Measurements from ENCODE around the gene NDUFS5. TPM values are rescaled to one million over a fixed set of nuclear protein-coding genes. Genes with fewer than 3 reads are reported as not detected.
A peak's percentile ranks its signal among the peaks of the same experiment; 100 is the strongest.

NDUFS5 gene
- total and polyA plus RNA-seq, 7 donors = 525 to 1,407 (median 656) TPM

GRCh38 chr1:39081271-39082009, 55.3 kb downstream of the NDUFS5 start:
- peaks cover 0 to 38% (median 29%) of the 10 kb centered on the region in 4 donors for H3K4me1 ChIP-seq
- H3K4me3 ChIP-seq = peak overlapping the region; percentile 22 to 67 (median 56)
- WGBS, 2 donors = 0 to 1% methylated on average over 103 of the region's 105 CpGs
- TF ChIP-seq EP300 (IDR thresholded peaks at IDR 0.05) (no peak), CTCF (IDR thresholded peaks at IDR 0.05) (no peak), POLR2A (IDR thresholded peaks at IDR 0.05) (no peak)
- intact Hi-C loops (cut with DNase I) = no loop called here
- peak overlapping the region in 2 of 4 donors; percentile 52 to 53 for H3K27ac ChIP-seq
- H3K36me3 ChIP-seq = no peaks in the 10 kb centered on the region
- H3K27me3 ChIP-seq = peaks cover 0 to 29% (median 20%) of the 10 kb centered on the region in 3 donors
- DNase-seq = no peak
- H3K9me3 ChIP-seq = no peaks in the 10 kb centered on the region

GRCh38 chr1:39082010-39082799, 56.1 kb downstream of the NDUFS5 start:
- intact Hi-C loops (cut with DNase I) = no loop called here
- H3K27me3 ChIP-seq = peaks cover 0 to 29% (median 20%) of the 10 kb centered on the region in 3 donors
- H3K9me3 ChIP-seq = no peaks in the 10 kb centered on the region
- WGBS, 2 donors = 16 to 29% methylated on average over 29 of the region's 29 CpGs
- peak overlapping the region; percentile 22 to 67 (median 56) for H3K4me3 ChIP-seq
- no peaks in the 10 kb centered on the region for H3K36me3 ChIP-seq
- no peak for DNase-seq
- H3K4me1 ChIP-seq = peaks cover 0 to 38% (median 28%) of the 10 kb centered on the region in 4 donors
- peak overlapping the region in 2 of 4 donors; percentile 52 to 53 for H3K27ac ChIP-seq
- TF ChIP-seq EP300 (IDR thresholded peaks at IDR 0.05) = no peak
- no peak for TF ChIP-seq POLR2A (IDR thresholded peaks at IDR 0.05)
- TF ChIP-seq CTCF (IDR thresholded peaks at IDR 0.05) = no peak
- no peak for TF ChIP-seq POLR2AphosphoS5 (IDR thresholded peaks at IDR 0.05)

GRCh38 chr1:39082811-39083576, 56.8 kb downstream of the NDUFS5 start:
- Histone ChIP-seq H3K4me1 (peaks cover 0 to 42% (median 31%) of the 10 kb centered on the region in 4 donors), H3K27me3 (peaks cover 0 to 29% (median 20%) of the 10 kb centered on the region in 3 donors), H3K4me3 (no peak overlapping the region), H3K27ac (no peak overlapping the region), H3K9me3 (no peaks in the 10 kb centered on the region), H3K36me3 (no peaks in the 10 kb centered on the region)
- WGBS, 2 donors = 95 to 97% methylated on average over 4 of the region's 4 CpGs
- intact Hi-C loops (cut with DNase I) = no loop called here
- no peak for DNase-seq
- TF ChIP-seq EP300 (IDR thresholded peaks at IDR 0.05) (no peak), CTCF (IDR thresholded peaks at IDR 0.05) (no peak), POLR2A (IDR thresholded peaks at IDR 0.05) (no peak), POLR2AphosphoS5 (IDR thresholded peaks at IDR 0.05) (no peak)

GRCh38 chr1:39084191-39084590, 58.0 kb downstream of the NDUFS5 start:
- 93 to 95% methylated on average over 17 of the region's 17 CpGs for WGBS, 2 donors
- Histone ChIP-seq H3K4me3 (no peak overlapping the region), H3K9me3 (no peaks in the 10 kb centered on the region), H3K27me3 (peaks cover 0 to 29% (median 20%) of the 10 kb centered on the region in 3 donors), H3K4me1 (peaks cover 0 to 42% (median 31%) of the 10 kb centered on the region in 4 donors), H3K27ac (no peak overlapping the region), H3K36me3 (no peaks in the 10 kb centered on the region)
- DNase-seq = no peak
- intact Hi-C loops (cut with DNase I) = no loop called here
- TF ChIP-seq EP300 (IDR thresholded peaks at IDR 0.05) = no peak

Other genes starting within 250 kb of the NDUFS5 start
- 10 to 100 TPM; 18.2 to 24.9 (median 23.7) TPM for gene RRAGC, start 166.6 kb upstream of the NDUFS5 start, total RNA-seq
- gene RRAGC, start 166.6 kb upstream of the NDUFS5 start, polyA plus RNA-seq = 10 to 100 TPM; 20.9 to 38.8 (median 33.0) TPM
- gene MYCBP, start 153.0 kb upstream of the NDUFS5 start, total RNA-seq = 10 to 100 TPM; 13.0 to 18.9 (median 15.5) TPM
- 10 to 100 TPM; 30.3 to 55.7 (median 35.4) TPM for gene MYCBP, start 153.0 kb upstream of the NDUFS5 start, polyA plus RNA-seq
- not detected for gene GJA9, start 144.8 kb upstream of the NDUFS5 start, total RNA-seq
- gene GJA9, start 144.8 kb upstream of the NDUFS5 start, polyA plus RNA-seq = under 1 TPM in 1 of 3 donors, not detected in 2; 0.50 TPM
- gene RHBDL2, start 84.5 kb upstream of the NDUFS5 start, total RNA-seq = under 1 TPM in 1 of 4 donors, not detected in 3; 0.55 TPM
- 10 to 100 TPM in 1 of 3 donors, 1 to 10 TPM in 2; 4.6 to 24.9 (median 9.6) TPM for gene RHBDL2, start 84.5 kb upstream of the NDUFS5 start, polyA plus RNA-seq
- 10 to 100 TPM; 42.7 to 55.7 (median 51.6) TPM for gene AKIRIN1, start 35.1 kb upstream of the NDUFS5 start, total RNA-seq
- 10 to 100 TPM; 28.4 to 59.2 (median 50.5) TPM for gene AKIRIN1, start 35.1 kb upstream of the NDUFS5 start, polyA plus RNA-seq
- 100 to 1,000 TPM; 292 to 657 (median 428) TPM for gene MACF1, start 178.3 kb downstream of the NDUFS5 start, total RNA-seq
- 10 to 100 TPM; 16.0 to 74.1 (median 18.0) TPM for gene MACF1, start 178.3 kb downstream of the NDUFS5 start, polyA plus RNA-seq

Data from sigmoid colon (tissue), 7 donors.